Astrocyte (in vitro differentiated cells and primary cell): ENCODE data around the gene PCYT1A. TPM values are rescaled to one million over a fixed set of nuclear protein-coding genes. Genes with fewer than 3 reads are reported as not detected.

Experiments used
- DNase-seq: peaks from one replicate; pipeline ENCODE4 v3.0.0-alpha.2; 2010; ENCODE audit warnings: low read depth
- FAIRE-seq: peaks from 2 replicates; lab custom pipeline; 2011; peaks lifted over from hg19 to GRCh38; lab: Jason Lieb, UNC
- H2AFZ ChIP-seq: 2 replicates; pipeline ENCODE4 v1.6.0; 2012; ENCODE audit warnings: low read depth, low read length, inconsistent platforms
- H3K27ac ChIP-seq: 2 replicates; pipeline ENCODE4 v1.5.1; 2011; ENCODE audit warnings: low read depth, low read length, inconsistent platforms
- H3K27me3 ChIP-seq: 2 replicates; pipeline ENCODE4 v1.6.0; 2011; ENCODE audit warnings: low read length, inconsistent platforms; ENCODE audit not compliant: insufficient read depth
- H3K36me3 ChIP-seq: 2 replicates; pipeline ENCODE4 v1.5.1; 2011; ENCODE audit warnings: low read length, inconsistent platforms; ENCODE audit not compliant: insufficient read depth
- H3K4me1 ChIP-seq: 2 replicates; pipeline ENCODE4 v1.5.1; 2011; ENCODE audit warnings: low read length, inconsistent platforms; ENCODE audit not compliant: insufficient read depth
- H3K4me2 ChIP-seq: 2 replicates; pipeline ENCODE4 v1.6.0; 2012; ENCODE audit warnings: low read length, inconsistent platforms
- H3K4me3 ChIP-seq: 2 replicates; pipeline ENCODE4 v1.5.1; 2011; ENCODE audit warnings: low read depth, mild to moderate bottlenecking, low read length, inconsistent platforms; ENCODE audit not compliant: insufficient read depth
- H3K79me2 ChIP-seq: 2 replicates; pipeline ENCODE4 v1.6.0; 2012; ENCODE audit warnings: mild to moderate bottlenecking, low read length, inconsistent platforms; ENCODE audit not compliant: insufficient read depth
- H3K9ac ChIP-seq: 2 replicates; pipeline ENCODE4 v1.6.0; 2012; ENCODE audit warnings: mild to moderate bottlenecking, low read length, inconsistent platforms
- H3K9me3 ChIP-seq: 2 replicates; pipeline ENCODE4 v1.5.1; 2012; ENCODE audit warnings: low read depth, mild to moderate bottlenecking, low read length, inconsistent platforms; ENCODE audit not compliant: insufficient read depth
- H4K20me1 ChIP-seq: 2 replicates; pipeline ENCODE4 v1.6.0; 2012; ENCODE audit warnings: low read length, inconsistent platforms; ENCODE audit not compliant: insufficient read depth
- H3K27ac Mint-ChIP-seq: one replicate; pipeline ENCODE4 v1.8.0; 2021; ENCODE audit warnings: mild to moderate bottlenecking, mixed read lengths; ENCODE audit not compliant: unreplicated experiment
- H3K27me3 Mint-ChIP-seq: one replicate; pipeline ENCODE4 v1.8.0; 2021; ENCODE audit warnings: low read depth, mixed read lengths; ENCODE audit not compliant: unreplicated experiment
- H3K36me3 Mint-ChIP-seq: one replicate; pipeline ENCODE4 v1.8.0; 2021; ENCODE audit warnings: low read depth, mixed read lengths; ENCODE audit not compliant: unreplicated experiment
- H3K4me1 Mint-ChIP-seq: one replicate; pipeline ENCODE4 v1.8.0; 2021; ENCODE audit warnings: low read depth, mixed read lengths; ENCODE audit not compliant: unreplicated experiment
- H3K4me3 Mint-ChIP-seq: one replicate; pipeline ENCODE4 v1.8.0; 2021; ENCODE audit warnings: mild to moderate bottlenecking, moderate library complexity, mixed read lengths; ENCODE audit not compliant: unreplicated experiment
- H3K9me3 Mint-ChIP-seq: one replicate; pipeline ENCODE4 v1.8.0; 2021; ENCODE audit warnings: mild to moderate bottlenecking, mixed read lengths; ENCODE audit not compliant: unreplicated experiment
- CTCF ChIP-seq: IDR thresholded peaks from 2 replicates; pipeline ENCODE4 v1.5.1; 2011; ENCODE audit warnings: low read depth, mild to moderate bottlenecking, inconsistent platforms, low read length, moderate library complexity; ENCODE audit not compliant: insufficient read depth
- EZH2 ChIP-seq: IDR thresholded peaks from 2 replicates; pipeline ENCODE4 v1.6.1; 2012; ENCODE audit warnings: mild to moderate bottlenecking, low read length, inconsistent platforms; ENCODE audit not compliant: insufficient read depth
- total RNA-seq: library from RNA; stranded (reverse); gene quantifications from 2 replicates; pipeline ENCODE4 v1.2.1, GENCODE V29; 2021

Gene PCYT1A
- total RNA-seq, 1 donor from 2014 or later: 92.6 TPM

GRCh38 chr3:196180346-196180745, 107.2 kb downstream of the PCYT1A start:
- Histone ChIP-seq H3K36me3 (no peaks in the 10 kb centered on the region), H3K4me2 (peak overlapping the region; percentile 75), H4K20me1 (no peaks in the 10 kb centered on the region), H2AFZ (peak overlapping the region; percentile 67), H3K4me3 (no peak overlapping the region), H3K27ac (no peak overlapping the region), H3K9ac (no peak overlapping the region), H3K4me1 (peaks cover 10% of the 10 kb centered on the region), H3K9me3 (no peaks in the 10 kb centered on the region), H3K27me3 (no peaks in the 10 kb centered on the region), H3K79me2 (no peaks in the 10 kb centered on the region)
- Mint-ChIP-seq H3K36me3 (no peaks in the 10 kb centered on the region), H3K4me3 (no peak overlapping the region), H3K27me3 (peaks cover 4% of the 10 kb centered on the region), H3K4me1 (peaks cover 8% of the 10 kb centered on the region), H3K27ac (no peak overlapping the region), H3K9me3 (peaks cover 1% of the 10 kb centered on the region)
- DNase-seq: no peak
- FAIRE-seq: no peak
- no peak for TF ChIP-seq EZH2
- TF ChIP-seq CTCF: no peak

Other genes starting within 250 kb of the PCYT1A start
- gene TFRC, start 205.6 kb downstream of the PCYT1A start, total RNA-seq: 98.4 and 104 TPM in 2 replicates
- 0.41 TPM in 1 of 2 replicates, not detected in the other for gene ZDHHC19, start 76.3 kb downstream of the PCYT1A start, total RNA-seq
- not detected in 2 replicates for gene SLC51A, start 71.2 kb downstream of the PCYT1A start, total RNA-seq
- gene DYNLT2B, start 30.5 kb upstream of the PCYT1A start, total RNA-seq: 10.9 and 13.0 TPM in 2 replicates
- gene TM4SF19, start 50.7 kb upstream of the PCYT1A start, total RNA-seq: 0.27 TPM in 1 of 2 replicates, not detected in the other
- 90.7 and 90.9 TPM in 2 replicates for gene UBXN7, start 144.7 kb upstream of the PCYT1A start, total RNA-seq
- gene RNF168, start 216.0 kb upstream of the PCYT1A start, total RNA-seq: 18.0 and 18.3 TPM in 2 replicates
- not detected in 2 replicates for gene SMCO1, start 227.6 kb upstream of the PCYT1A start, total RNA-seq